ENCODE results near the gene RAB3IL1.
"Not testable (repeated sequence)": the region's sequence is repeated elsewhere in the genome, so short reads cannot be mapped to it uniquely, and the experiment has no call there.

DNA sequence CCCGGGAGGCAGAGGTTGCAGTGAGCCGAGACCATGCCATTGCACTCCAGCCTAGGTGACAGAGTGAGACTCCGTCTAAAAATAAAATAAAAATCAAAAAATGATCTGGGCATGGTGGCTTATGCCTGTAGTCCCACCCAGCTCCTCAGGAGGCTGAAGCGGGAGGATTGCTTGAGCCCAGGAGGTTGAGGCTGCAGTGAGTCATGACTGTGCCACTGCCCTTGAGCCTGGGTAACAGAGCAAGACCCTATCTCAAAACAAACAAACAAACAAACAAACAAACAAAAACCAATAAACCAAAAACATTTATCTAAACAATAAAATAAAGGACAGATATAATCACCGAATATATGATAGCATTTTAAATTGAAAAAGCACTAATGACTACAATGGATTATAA lies 36.3 kb upstream of the RAB3IL1 start:
- TF ChIP-seq POLR2A (IDR thresholded peaks at IDR 0.05), result not testable (repeated sequence)
- TF ChIP-seq, protein P1, sequence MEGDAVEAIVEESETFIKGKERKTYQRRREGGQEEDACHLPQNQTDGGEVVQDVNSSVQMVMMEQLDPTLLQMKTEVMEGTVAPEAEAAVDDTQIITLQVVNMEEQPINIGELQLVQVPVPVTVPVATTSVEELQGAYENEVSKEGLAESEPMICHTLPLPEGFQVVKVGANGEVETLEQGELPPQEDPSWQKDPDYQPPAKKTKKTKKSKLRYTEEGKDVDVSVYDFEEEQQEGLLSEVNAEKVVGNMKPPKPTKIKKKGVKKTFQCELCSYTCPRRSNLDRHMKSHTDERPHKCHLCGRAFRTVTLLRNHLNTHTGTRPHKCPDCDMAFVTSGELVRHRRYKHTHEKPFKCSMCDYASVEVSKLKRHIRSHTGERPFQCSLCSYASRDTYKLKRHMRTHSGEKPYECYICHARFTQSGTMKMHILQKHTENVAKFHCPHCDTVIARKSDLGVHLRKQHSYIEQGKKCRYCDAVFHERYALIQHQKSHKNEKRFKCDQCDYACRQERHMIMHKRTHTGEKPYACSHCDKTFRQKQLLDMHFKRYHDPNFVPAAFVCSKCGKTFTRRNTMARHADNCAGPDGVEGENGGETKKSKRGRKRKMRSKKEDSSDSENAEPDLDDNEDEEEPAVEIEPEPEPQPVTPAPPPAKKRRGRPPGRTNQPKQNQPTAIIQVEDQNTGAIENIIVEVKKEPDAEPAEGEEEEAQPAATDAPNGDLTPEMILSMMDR (IDR thresholded peaks at IDR 0.05), result not testable (repeated sequence)

Data from body of pancreas (tissue), 4 donors.